SK-N-SH treated with all-trans-retinoic acid at 6 μM for 48 hours (cell line): Measurements from ENCODE around the gene HMOX1.

Source experiments
- ATAC-seq: fragments of 200-7000 bp; cut with Tn5 transposase; 3 replicates; pipeline ENCODE4 v1.9.1; 2020; ENCODE audit warnings: mild to moderate bottlenecking, moderate library complexity
- ARNTL ChIP-seq: fragments of 450-650 bp; formaldehyde crosslinking; IDR thresholded peaks from 2 replicates; pipeline ENCODE4 v1.5.0; 2020; ENCODE audit warnings: low read depth, mild to moderate bottlenecking, moderate library complexity, borderline replicate concordance
- BACH2 ChIP-seq: fragments of 250-450 bp; sonication (Bioruptor Pico); IDR thresholded peaks from 2 replicates; pipeline ENCODE4 v1.9.0; 2021; ENCODE audit warnings: mild to moderate bottlenecking, borderline replicate concordance
- CSDC2 ChIP-seq: fragments of 250-450 bp; sonication (Bioruptor Pico); IDR thresholded peaks from 2 replicates; pipeline ENCODE4 v1.5.0; 2020; ENCODE audit warnings: mild to moderate bottlenecking, moderate library complexity
- ESRRG ChIP-seq: fragments of 250-450 bp; sonication (Bioruptor Pico); IDR thresholded peaks from 2 replicates; pipeline ENCODE4 v1.6.1; 2021; ENCODE audit warnings: mild to moderate bottlenecking
- GLIS3 ChIP-seq: fragments of 250-450 bp; sonication (Bioruptor Pico); IDR thresholded peaks from 2 replicates; pipeline ENCODE4 v1.5.0; 2020; ENCODE audit warnings: mild to moderate bottlenecking, moderate library complexity
- ISL1 ChIP-seq: fragments of 250-450 bp; sonication (Bioruptor Pico); IDR thresholded peaks from 2 replicates; pipeline ENCODE4 v2.1.2; 2022; ENCODE audit warnings: mild to moderate bottlenecking, moderate library complexity
- OSR1 ChIP-seq: fragments of 250-450 bp; sonication (Bioruptor Pico); IDR thresholded peaks from 2 replicates; pipeline ENCODE4 v1.8.0; 2022; ENCODE audit warnings: moderate library complexity, mild to moderate bottlenecking, inconsistent platforms
- PPARA ChIP-seq: fragments of 250-450 bp; sonication (Bioruptor Pico); IDR thresholded peaks from 2 replicates; pipeline ENCODE4 v1.5.0; 2020; ENCODE audit warnings: mild to moderate bottlenecking, borderline replicate concordance
- RARB ChIP-seq: fragments of 250-450 bp; sonication (Bioruptor Pico); IDR thresholded peaks from 2 replicates; pipeline ENCODE4 v1.8.0; 2021; ENCODE audit warnings: mild to moderate bottlenecking, moderate library complexity
- SNAI2 ChIP-seq: fragments of 250-450 bp; sonication (Bioruptor Pico); IDR thresholded peaks from 2 replicates; pipeline ENCODE4 v1.5.0; 2020; ENCODE audit warnings: mild to moderate bottlenecking, moderate library complexity
- TCF4 ChIP-seq: fragments of 250-450 bp; sonication (Bioruptor Pico); IDR thresholded peaks from 2 replicates; pipeline ENCODE4 v1.8.0; 2021; ENCODE audit warnings: mild to moderate bottlenecking, moderate library complexity, borderline replicate concordance
- ZC3H10 ChIP-seq: fragments of 250-450 bp; sonication (Bioruptor Pico); IDR thresholded peaks from 2 replicates; pipeline ENCODE4 v1.5.1; 2021; ENCODE audit warnings: mild to moderate bottlenecking, moderate library complexity
- ZFP3 ChIP-seq: fragments of 250-450 bp; sonication (Bioruptor Pico); IDR thresholded peaks from 2 replicates; pipeline ENCODE4 v1.5.0; 2020; ENCODE audit warnings: mild to moderate bottlenecking, moderate library complexity
- ZFP30 ChIP-seq: fragments of 450-650 bp; formaldehyde crosslinking; IDR thresholded peaks from 2 replicates; pipeline ENCODE4 v1.5.0; 2022; ENCODE audit warnings: mild to moderate bottlenecking, moderate library complexity
- ZNF565 ChIP-seq: fragments of 450-650 bp; formaldehyde crosslinking; conservative IDR thresholded peaks from 2 replicates; pipeline ENCODE4 v1.5.0; 2020; ENCODE audit warnings: low read depth, mild to moderate bottlenecking, moderate library complexity
- ZNF70 ChIP-seq: fragments of 450-650 bp; formaldehyde crosslinking; IDR thresholded peaks from 2 replicates; pipeline ENCODE4 v1.5.0; 2020; ENCODE audit warnings: mild to moderate bottlenecking, moderate library complexity
- ZNF8 ChIP-seq: fragments of 450-650 bp; formaldehyde crosslinking; IDR thresholded peaks from 2 replicates; pipeline ENCODE4 v1.5.0; 2020; ENCODE audit warnings: mild to moderate bottlenecking, moderate library complexity
- TF ChIP-seq, protein P1 (sequence below): fragments of 250-450 bp; sonication (Bioruptor Pico); IDR thresholded peaks from 2 replicates; pipeline ENCODE4 v1.5.1; 2020; ENCODE audit warnings: low read depth, mild to moderate bottlenecking, moderate library complexity
- TF ChIP-seq, protein P2 (sequence below): fragments of 250-450 bp; sonication (Bioruptor Pico); IDR thresholded peaks from 2 replicates; pipeline ENCODE4 v1.8.0; 2021; ENCODE audit warnings: low read depth, mild to moderate bottlenecking, moderate library complexity, borderline replicate concordance
- TF ChIP-seq, protein P3 (sequence below): fragments of 250-450 bp; sonication (Bioruptor Pico); IDR thresholded peaks from 2 replicates; pipeline ENCODE4 v1.5.0; 2020; ENCODE audit warnings: mild to moderate bottlenecking, moderate library complexity
- TF ChIP-seq, protein P4 (sequence below): fragments of 250-450 bp; sonication (Bioruptor Pico); IDR thresholded peaks from 2 replicates; pipeline ENCODE4 v1.5.1; 2021; ENCODE audit warnings: mild to moderate bottlenecking, moderate library complexity
- TF ChIP-seq, protein P5 (sequence below): fragments of 250-450 bp; sonication (Bioruptor Pico); IDR thresholded peaks from 2 replicates; pipeline ENCODE4 v1.8.0; 2020; ENCODE audit warnings: mild to moderate bottlenecking, moderate library complexity, borderline replicate concordance

Gene HMOX1

GRCh38 chr22:35346596-35347220 is 34.2 kb upstream of the HMOX1 start:
- ATAC-seq: no peak
- TF ChIP-seq SNAI2 (CRISPR knock-in tag) (no peak), ZNF8 (no peak)
- TF ChIP-seq, protein P1, sequence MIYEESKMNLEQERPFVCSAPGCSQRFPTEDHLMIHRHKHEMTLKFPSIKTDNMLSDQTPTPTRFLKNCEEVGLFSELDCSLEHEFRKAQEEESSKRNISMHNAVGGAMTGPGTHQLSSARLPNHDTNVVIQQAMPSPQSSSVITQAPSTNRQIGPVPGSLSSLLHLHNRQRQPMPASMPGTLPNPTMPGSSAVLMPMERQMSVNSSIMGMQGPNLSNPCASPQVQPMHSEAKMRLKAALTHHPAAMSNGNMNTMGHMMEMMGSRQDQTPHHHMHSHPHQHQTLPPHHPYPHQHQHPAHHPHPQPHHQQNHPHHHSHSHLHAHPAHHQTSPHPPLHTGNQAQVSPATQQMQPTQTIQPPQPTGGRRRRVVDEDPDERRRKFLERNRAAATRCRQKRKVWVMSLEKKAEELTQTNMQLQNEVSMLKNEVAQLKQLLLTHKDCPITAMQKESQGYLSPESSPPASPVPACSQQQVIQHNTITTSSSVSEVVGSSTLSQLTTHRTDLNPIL (CRISPR knock-in tag): no peak

GRCh38 chr22:35347462-35347861 is 33.4 kb upstream of the HMOX1 start:
- TF ChIP-seq ZNF8: no peak
- TF ChIP-seq ZC3H10 (CRISPR knock-in tag): no peak
- TF ChIP-seq RARB (CRISPR knock-in tag): no peak
- TF ChIP-seq ZFP30: no peak
- no peak for TF ChIP-seq ESRRG (CRISPR knock-in tag)
- ATAC-seq: no peak

- TF ChIP-seq ZFP3 (CRISPR knock-in tag) (no peak), TCF4 (CRISPR knock-in tag) (no peak), GLIS3 (CRISPR knock-in tag) (no peak), ZNF565 (no peak), RARB (CRISPR knock-in tag) (no peak), BACH2 (CRISPR knock-in tag) (no peak), OSR1 (CRISPR knock-in tag) (no peak), ARNTL (CRISPR knock-in tag) (no peak), ZNF70 (CRISPR knock-in tag) (no peak), CSDC2 (CRISPR knock-in tag) (no peak), ZC3H10 (CRISPR knock-in tag) (no peak), ZNF8 (no peak)
- TF ChIP-seq, protein P1 (CRISPR knock-in tag): no peak
- TF ChIP-seq, protein P2, sequence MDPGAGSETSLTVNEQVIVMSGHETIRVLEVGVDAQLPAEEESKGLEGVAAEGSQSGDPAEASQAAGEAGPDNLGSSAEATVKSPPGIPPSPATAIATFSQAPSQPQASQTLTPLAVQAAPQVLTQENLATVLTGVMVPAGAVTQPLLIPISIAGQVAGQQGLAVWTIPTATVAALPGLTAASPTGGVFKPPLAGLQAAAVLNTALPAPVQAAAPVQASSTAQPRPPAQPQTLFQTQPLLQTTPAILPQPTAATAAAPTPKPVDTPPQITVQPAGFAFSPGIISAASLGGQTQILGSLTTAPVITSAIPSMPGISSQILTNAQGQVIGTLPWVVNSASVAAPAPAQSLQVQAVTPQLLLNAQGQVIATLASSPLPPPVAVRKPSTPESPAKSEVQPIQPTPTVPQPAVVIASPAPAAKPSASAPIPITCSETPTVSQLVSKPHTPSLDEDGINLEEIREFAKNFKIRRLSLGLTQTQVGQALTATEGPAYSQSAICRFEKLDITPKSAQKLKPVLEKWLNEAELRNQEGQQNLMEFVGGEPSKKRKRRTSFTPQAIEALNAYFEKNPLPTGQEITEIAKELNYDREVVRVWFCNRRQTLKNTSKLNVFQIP (CRISPR knock-in tag): no peak
- TF ChIP-seq, protein P3, sequence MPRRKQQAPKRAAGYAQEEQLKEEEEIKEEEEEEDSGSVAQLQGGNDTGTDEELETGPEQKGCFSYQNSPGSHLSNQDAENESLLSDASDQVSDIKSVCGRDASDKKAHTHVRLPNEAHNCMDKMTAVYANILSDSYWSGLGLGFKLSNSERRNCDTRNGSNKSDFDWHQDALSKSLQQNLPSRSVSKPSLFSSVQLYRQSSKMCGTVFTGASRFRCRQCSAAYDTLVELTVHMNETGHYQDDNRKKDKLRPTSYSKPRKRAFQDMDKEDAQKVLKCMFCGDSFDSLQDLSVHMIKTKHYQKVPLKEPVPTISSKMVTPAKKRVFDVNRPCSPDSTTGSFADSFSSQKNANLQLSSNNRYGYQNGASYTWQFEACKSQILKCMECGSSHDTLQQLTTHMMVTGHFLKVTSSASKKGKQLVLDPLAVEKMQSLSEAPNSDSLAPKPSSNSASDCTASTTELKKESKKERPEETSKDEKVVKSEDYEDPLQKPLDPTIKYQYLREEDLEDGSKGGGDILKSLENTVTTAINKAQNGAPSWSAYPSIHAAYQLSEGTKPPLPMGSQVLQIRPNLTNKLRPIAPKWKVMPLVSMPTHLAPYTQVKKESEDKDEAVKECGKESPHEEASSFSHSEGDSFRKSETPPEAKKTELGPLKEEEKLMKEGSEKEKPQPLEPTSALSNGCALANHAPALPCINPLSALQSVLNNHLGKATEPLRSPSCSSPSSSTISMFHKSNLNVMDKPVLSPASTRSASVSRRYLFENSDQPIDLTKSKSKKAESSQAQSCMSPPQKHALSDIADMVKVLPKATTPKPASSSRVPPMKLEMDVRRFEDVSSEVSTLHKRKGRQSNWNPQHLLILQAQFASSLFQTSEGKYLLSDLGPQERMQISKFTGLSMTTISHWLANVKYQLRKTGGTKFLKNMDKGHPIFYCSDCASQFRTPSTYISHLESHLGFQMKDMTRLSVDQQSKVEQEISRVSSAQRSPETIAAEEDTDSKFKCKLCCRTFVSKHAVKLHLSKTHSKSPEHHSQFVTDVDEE (CRISPR knock-in tag): no peak
- TF ChIP-seq, protein P4, sequence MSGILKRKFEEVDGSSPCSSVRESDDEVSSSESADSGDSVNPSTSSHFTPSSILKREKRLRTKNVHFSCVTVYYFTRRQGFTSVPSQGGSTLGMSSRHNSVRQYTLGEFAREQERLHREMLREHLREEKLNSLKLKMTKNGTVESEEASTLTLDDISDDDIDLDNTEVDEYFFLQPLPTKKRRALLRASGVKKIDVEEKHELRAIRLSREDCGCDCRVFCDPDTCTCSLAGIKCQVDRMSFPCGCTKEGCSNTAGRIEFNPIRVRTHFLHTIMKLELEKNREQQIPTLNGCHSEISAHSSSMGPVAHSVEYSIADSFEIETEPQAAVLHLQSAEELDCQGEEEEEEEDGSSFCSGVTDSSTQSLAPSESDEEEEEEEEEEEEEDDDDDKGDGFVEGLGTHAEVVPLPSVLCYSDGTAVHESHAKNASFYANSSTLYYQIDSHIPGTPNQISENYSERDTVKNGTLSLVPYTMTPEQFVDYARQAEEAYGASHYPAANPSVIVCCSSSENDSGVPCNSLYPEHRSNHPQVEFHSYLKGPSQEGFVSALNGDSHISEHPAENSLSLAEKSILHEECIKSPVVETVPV: no peak
- ATAC-seq: no peak
Observed at GRCh38 chr22:35348026-35348590, 32.8 kb upstream of the HMOX1 start.

GRCh38 chr22:35348703-35349102 is 32.2 kb upstream of the HMOX1 start:
- ATAC-seq: no peak
- TF ChIP-seq CSDC2 (CRISPR knock-in tag): no peak
- no peak for TF ChIP-seq TCF4 (CRISPR knock-in tag)
- TF ChIP-seq, protein P5, sequence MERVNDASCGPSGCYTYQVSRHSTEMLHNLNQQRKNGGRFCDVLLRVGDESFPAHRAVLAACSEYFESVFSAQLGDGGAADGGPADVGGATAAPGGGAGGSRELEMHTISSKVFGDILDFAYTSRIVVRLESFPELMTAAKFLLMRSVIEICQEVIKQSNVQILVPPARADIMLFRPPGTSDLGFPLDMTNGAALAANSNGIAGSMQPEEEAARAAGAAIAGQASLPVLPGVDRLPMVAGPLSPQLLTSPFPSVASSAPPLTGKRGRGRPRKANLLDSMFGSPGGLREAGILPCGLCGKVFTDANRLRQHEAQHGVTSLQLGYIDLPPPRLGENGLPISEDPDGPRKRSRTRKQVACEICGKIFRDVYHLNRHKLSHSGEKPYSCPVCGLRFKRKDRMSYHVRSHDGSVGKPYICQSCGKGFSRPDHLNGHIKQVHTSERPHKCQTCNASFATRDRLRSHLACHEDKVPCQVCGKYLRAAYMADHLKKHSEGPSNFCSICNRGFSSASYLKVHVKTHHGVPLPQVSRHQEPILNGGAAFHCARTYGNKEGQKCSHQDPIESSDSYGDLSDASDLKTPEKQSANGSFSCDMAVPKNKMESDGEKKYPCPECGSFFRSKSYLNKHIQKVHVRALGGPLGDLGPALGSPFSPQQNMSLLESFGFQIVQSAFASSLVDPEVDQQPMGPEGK (CRISPR knock-in tag): no peak
- no peak for TF ChIP-seq RARB (CRISPR knock-in tag)
- TF ChIP-seq ISL1 (CRISPR knock-in tag): no peak
- TF ChIP-seq, protein P1 (CRISPR knock-in tag): no peak
- no peak for TF ChIP-seq PPARA (CRISPR knock-in tag)
- TF ChIP-seq ARNTL (CRISPR knock-in tag): no peak
